Osteoblast (primary cell): ENCODE results near the gene SYT14. TPM values are rescaled to one million over a fixed set of nuclear protein-coding genes. Genes with fewer than 3 reads are reported as not detected.

Experiments
- DNase-seq: peaks from one replicate; pipeline ENCODE4 v3.0.0; 2011; ENCODE audit warnings: low spot score, mixed read lengths; ENCODE audit not compliant: insufficient read length; ENCODE audit errors: missing footprints
- H2AFZ ChIP-seq: 2 replicates; pipeline ENCODE4 v1.6.0; 2011; ENCODE audit warnings: mild to moderate bottlenecking, low read length
- H3K27ac ChIP-seq: 2 replicates; pipeline ENCODE4 v1.5.1; 2011; ENCODE audit warnings: mild to moderate bottlenecking, low read depth, low read length, moderate library complexity
- H3K27me3 ChIP-seq: 2 replicates; pipeline ENCODE4 v1.6.0; 2012; ENCODE audit warnings: mild to moderate bottlenecking, control low read depth, inconsistent platforms, low read length, moderate library complexity; ENCODE audit not compliant: insufficient read depth
- H3K36me3 ChIP-seq: 2 replicates; pipeline ENCODE4 v1.5.1; 2011; ENCODE audit warnings: mild to moderate bottlenecking, low read length, control low read depth, moderate library complexity; ENCODE audit not compliant: insufficient read depth
- H3K4me1 ChIP-seq: 2 replicates; pipeline ENCODE4 v1.5.1; 2011; ENCODE audit warnings: mild to moderate bottlenecking, low read length, control low read depth, moderate library complexity; ENCODE audit not compliant: insufficient read depth
- H3K4me2 ChIP-seq: 2 replicates; pipeline ENCODE4 v1.6.0; 2011; ENCODE audit warnings: mild to moderate bottlenecking, low read length; ENCODE audit not compliant: insufficient read depth
- H3K4me3 ChIP-seq: fragments of 200-600 bp; sonication (generic); 3 replicates; pipeline ENCODE4 v1.5.1; 2012; ENCODE audit warnings: mild to moderate bottlenecking, low read length, inconsistent platforms; ENCODE audit not compliant: insufficient read depth
- H3K79me2 ChIP-seq: 2 replicates; pipeline ENCODE4 v1.6.0; 2012; ENCODE audit warnings: mild to moderate bottlenecking, low read length, control low read depth, inconsistent platforms; ENCODE audit not compliant: insufficient read depth
- H3K9me3 ChIP-seq: 2 replicates; pipeline ENCODE4 v1.5.1; 2011; ENCODE audit warnings: low read depth, low read length, control low read depth
- H4K20me1 ChIP-seq: 2 replicates; pipeline ENCODE4 v1.6.0; 2012; ENCODE audit warnings: mild to moderate bottlenecking, low read length, control low read depth; ENCODE audit not compliant: insufficient read depth
- CTCF ChIP-seq: IDR thresholded peaks from 2 replicates; pipeline ENCODE4 v1.5.1; 2011; ENCODE audit warnings: mild to moderate bottlenecking, low read depth, low read length, moderate library complexity; ENCODE audit errors: extremely low read depth
- total RNA-seq: library from RNA; depleted of rRNA; stranded (reverse); fragments of >200 nt; gene quantifications from 2 replicates; pipeline ENCODE4 v1.2.3, GENCODE V29; 2012

SYT14 gene
- total RNA-seq, 1 donor: 0.36 TPM

DNA sequence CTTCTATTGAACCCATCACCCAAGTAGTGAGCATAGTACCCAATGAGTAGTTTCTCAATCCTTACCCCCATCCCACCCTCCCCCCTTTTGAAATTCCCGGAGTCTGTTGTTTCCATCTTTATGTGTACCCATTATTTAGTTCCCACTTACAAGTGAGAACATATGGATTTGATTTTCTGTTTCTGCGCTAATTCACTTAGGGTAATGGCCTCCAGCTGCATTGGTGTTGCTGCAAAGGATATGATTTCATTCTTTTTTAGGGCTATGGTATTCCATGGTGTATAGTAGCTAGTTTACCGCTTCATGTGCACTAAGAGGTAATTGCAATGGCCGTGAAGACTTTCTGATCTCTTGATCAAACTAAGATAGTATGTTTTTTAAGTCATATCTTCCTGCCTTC is 187.1 kb downstream of the SYT14 start:
- H2AFZ ChIP-seq: no peak overlapping the region
- H3K79me2 ChIP-seq: no peaks in the 10 kb centered on the region
- H3K4me2 ChIP-seq: no peak overlapping the region
- no peak for TF ChIP-seq CTCF
- H4K20me1 ChIP-seq: no peaks in the 10 kb centered on the region
- peaks cover 12% of the 10 kb centered on the region for H3K27me3 ChIP-seq
- H3K36me3 ChIP-seq: no peaks in the 10 kb centered on the region
- DNase-seq: no peak
- no peak overlapping the region for H3K27ac ChIP-seq
- no peak overlapping the region for H3K4me3 ChIP-seq
- no peaks in the 10 kb centered on the region for H3K4me1 ChIP-seq
- no peaks in the 10 kb centered on the region for H3K9me3 ChIP-seq

DNA sequence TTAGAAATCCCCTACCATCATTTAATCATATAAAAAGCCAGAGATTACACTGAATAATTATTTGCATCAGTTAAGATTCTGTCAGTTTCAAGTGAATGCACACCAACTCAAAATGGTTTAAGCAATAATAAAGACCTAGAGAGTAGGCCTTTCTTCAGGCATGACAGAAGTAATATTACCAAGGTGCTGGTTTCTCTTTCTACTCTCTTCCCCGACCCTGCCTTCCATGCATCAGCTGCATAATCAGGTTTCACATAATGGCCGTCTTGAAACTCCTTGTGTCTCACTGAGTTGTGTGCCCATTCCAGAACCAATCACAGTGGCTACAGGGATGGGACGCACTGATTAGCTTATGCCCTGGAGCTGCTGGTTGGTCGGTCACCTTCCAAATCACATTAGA is 191.1 kb downstream of the SYT14 start:
- Histone ChIP-seq H4K20me1 (no peaks in the 10 kb centered on the region), H3K27me3 (peaks cover 12% of the 10 kb centered on the region), H2AFZ (no peak overlapping the region), H3K4me2 (no peak overlapping the region), H3K4me3 (no peak overlapping the region), H3K79me2 (no peaks in the 10 kb centered on the region), H3K4me1 (no peaks in the 10 kb centered on the region), H3K27ac (no peak overlapping the region), H3K9me3 (no peaks in the 10 kb centered on the region), H3K36me3 (no peaks in the 10 kb centered on the region)
- no peak for TF ChIP-seq CTCF
- no peak for DNase-seq

- Histone ChIP-seq H3K79me2 (no peaks in the 10 kb centered on the region), H3K27me3 (peaks cover 12% of the 10 kb centered on the region)
- no peak for DNase-seq
These were observed 191.7 kb downstream of the SYT14 start for GRCh38 chr1:210129759-210130158.

DNA sequence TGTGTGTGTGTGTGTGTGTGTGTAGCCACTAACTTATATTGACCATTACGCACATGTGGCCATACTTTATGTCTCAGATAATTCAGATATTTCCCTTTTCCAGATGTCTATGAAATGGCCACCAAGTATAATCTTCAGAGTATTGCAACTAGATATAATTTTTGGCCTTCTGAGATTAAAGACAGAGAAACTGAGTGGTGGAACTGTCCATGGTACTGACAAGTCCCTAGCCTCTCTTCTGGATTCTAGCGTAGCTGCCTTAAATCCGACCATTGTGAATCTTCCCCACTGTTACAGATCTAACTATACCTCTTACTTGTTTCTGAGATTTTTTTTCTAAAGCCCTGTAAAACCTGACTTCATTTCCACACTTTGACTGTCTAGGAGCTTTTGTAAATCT is 194.6 kb downstream of the SYT14 start:
- Histone ChIP-seq H4K20me1 (no peaks in the 10 kb centered on the region), H3K9me3 (no peaks in the 10 kb centered on the region), H3K4me2 (no peak overlapping the region), H3K27ac (no peak overlapping the region), H3K4me1 (no peaks in the 10 kb centered on the region), H3K4me3 (no peak overlapping the region), H2AFZ (no peak overlapping the region), H3K27me3 (no peaks in the 10 kb centered on the region), H3K36me3 (no peaks in the 10 kb centered on the region), H3K79me2 (no peaks in the 10 kb centered on the region)
- no peak for DNase-seq
- TF ChIP-seq CTCF: no peak

More at GRCh38 chr1:210129759-210130158, 191.7 kb downstream of the SYT14 start:
- no peaks in the 10 kb centered on the region for H3K36me3 ChIP-seq
- no peak overlapping the region for H3K4me3 ChIP-seq
- no peak overlapping the region for H2AFZ ChIP-seq
- TF ChIP-seq CTCF: no peak
- H3K9me3 ChIP-seq: no peaks in the 10 kb centered on the region
- H3K4me2 ChIP-seq: no peak overlapping the region
- H3K4me1 ChIP-seq: no peaks in the 10 kb centered on the region
- H3K27ac ChIP-seq: no peak overlapping the region
- no peaks in the 10 kb centered on the region for H4K20me1 ChIP-seq
